TTC549 (cell line): Measurements from ENCODE around the gene MICAL2.

Source experiments
- FAIRE-seq: peaks from 2 replicates; lab custom pipeline; 2012; peaks lifted over from hg19 to GRCh38; lab: Jason Lieb, UNC

Gene MICAL2

DNA sequence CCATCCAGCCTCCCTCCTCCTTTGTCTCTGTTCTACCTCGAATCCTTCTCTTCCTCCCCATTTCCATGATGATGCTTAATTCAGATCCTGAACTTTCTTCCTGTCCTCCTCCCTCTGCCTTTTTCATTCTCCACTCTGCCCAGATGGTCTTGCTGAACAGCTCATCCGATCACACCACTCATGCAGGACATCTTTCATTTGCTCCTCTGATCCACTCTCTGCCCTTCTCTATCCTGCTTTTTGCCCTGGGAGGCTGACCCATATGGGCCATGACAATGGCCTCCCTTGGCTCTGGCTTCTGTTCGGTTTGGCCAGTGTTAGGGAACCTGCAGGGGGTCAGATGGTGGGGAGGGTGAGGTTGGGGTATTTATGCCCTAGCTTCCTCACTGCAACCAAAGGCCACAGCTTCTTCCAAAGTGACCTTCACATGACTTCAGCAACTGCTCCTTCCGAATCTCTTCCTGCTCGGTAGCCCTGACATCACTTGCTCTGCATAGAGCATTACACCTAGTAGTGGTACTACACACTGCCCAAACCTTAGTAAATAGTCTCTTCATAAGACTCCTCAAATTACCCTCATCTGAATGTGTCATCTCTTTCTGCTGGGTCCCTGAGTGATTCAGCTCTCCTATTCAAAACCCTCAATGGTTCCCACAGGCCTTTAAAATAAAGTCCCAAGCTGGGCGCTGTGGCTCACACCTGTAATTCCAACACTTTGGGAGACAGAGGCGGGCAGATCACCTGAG is 32.7 kb upstream of the MICAL2 start:
- FAIRE-seq = no peak

DNA sequence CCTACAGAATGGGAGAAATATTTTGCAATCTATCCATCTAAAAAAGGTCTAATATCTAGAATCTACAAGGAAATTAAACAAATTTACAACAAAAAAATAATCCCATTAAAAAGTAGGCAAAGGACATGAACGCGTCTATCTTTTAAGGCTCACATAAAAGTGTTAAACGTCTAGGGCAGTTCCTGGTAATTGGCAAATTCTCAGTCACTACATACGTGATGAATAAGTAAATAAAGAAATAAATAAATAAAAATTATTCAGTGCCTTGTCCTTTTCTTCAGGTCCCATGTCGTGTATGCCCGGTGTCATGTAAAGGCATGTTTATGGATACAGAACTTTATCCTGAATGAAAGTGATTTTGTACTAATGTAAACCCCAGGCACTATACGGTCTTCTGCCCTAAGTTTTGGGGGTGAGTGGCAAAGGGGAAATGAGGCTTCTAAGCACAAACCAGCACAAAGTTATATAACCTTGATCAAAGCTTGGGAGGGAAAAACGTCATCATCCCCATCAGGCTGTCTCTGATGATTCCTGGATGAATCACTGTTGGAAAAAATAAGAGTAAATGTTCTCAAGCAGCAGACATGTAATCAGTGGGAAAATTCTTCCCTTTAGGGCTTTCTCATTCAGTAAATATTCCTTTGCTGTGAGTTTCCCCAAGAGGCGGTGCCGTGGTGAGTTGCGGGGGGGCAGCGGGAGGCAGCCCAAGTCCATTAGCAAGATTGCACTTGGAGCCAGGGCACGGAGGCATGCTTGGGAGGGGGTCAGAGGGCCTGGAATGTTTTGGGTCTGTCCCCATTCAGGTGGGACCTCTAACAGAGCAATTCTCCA is 30.4 kb upstream of the MICAL2 start:
- FAIRE-seq = peak; percentile 22

DNA sequence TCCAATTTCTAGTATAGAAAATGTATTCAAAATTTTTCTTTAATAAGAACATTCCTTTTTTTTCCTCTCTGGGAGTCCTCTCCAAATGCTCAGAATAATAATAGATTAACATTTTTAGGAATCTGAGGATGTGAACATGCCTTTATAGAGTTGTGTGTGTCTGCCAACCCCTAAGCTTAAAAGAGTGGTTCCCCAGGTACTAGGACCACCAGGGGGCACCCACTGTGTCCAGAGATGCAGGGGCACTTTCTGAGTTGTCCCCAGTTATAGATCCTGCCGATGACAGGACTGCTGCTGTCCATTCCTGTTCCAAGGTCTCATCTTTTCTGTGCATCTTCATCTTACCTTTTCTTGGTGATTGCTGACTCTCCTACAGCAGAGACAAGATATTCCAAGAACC is 27.0 kb upstream of the MICAL2 start:
- no peak for FAIRE-seq

DNA sequence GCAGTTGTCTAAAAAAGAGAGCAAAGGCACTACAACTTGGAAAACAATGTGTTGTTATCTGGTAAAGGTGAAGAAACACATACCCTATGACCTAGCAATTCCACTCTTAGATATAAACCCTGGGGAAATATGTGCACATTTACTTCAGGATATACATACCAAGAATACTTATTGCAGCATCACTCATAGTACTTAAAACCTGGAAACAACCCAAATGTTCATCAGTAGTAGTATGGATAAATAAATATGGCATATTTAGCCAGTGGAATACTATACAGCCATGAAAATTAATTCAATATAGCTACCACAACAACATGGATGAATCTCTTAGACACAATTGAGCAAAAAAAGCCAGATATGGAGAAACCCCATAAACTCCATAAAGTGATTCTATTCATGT is 26.1 kb upstream of the MICAL2 start:
- FAIRE-seq = no peak

DNA sequence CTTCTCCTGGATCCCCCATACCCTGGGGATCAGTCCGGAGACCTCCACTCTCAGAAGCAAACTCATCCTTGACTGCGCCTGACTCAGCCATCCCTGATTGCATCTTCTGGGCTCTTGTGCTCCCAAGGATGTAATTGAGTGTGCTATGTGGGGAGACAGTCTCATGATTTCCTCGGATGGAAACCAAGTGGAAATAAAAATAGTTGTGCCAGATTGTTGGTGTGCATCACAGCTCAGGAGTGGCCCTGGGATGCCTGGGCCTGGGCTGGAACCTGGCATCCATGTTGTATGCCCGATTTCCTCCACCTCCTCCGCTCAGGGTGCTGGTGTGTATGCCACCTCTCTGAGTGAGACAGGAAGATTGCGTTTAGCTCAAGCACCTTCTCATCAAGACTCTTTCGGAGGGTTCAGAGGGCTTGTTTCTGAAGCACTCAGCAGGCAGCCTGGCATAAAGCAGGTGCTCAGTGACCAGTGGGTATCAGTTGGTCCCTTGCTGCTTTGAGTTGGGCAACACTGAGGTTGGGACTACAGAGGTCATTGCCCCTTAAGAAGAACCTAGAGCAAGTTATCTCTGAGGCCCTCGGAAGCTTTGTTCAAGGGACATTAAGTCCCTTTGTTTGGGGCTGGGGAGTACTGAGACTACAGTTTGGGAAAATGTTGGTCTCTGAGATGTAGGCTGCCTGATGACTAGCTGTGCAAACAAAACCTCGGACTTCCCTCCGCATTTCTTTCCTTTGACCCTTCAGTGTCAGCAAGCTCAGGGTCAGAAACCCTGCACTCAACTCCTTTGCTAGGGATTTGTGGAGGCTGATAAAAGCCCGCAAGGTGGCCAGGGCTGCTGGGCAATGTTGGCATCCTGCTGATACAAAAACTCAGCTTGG is 24.8 kb upstream of the MICAL2 start:
- FAIRE-seq = no peak

DNA sequence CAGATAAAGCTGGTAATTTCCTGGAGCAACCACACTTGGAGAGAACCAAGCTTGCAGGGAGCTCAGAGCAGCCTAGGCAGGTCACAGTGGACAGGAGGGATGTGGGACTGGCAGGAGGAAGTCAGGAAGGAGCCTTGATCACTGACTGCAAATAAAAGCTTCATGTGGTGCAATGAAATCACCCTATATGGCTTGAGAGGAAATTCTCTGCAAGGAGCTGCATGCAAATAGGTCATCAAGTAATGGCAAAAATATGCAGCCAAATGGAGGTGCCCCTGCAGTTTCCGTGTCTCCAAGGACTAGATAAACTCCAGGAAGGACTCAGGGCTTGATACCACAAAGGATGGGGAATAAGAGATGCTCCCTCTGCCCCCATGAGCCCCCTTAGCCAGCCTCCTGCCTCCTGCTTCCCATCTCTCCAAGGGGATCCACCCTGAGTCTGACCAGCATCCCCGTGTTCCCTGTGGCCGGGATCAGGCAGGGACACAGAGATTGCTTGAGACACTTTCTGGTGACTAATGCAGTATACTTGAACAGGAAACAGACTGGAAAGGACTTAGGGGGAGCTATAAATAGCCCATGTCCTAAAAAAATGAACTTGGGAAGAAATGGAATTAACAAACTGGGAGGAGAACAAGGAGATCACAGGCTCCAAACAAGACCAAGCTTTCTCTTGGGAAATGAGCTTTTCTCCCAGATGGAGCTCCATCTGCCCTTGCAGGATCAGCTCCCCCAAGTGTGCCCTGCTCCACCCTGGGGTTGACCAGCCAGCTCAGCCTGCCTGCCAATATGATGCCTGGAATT is 23.9 kb upstream of the MICAL2 start:
- FAIRE-seq = no peak

DNA sequence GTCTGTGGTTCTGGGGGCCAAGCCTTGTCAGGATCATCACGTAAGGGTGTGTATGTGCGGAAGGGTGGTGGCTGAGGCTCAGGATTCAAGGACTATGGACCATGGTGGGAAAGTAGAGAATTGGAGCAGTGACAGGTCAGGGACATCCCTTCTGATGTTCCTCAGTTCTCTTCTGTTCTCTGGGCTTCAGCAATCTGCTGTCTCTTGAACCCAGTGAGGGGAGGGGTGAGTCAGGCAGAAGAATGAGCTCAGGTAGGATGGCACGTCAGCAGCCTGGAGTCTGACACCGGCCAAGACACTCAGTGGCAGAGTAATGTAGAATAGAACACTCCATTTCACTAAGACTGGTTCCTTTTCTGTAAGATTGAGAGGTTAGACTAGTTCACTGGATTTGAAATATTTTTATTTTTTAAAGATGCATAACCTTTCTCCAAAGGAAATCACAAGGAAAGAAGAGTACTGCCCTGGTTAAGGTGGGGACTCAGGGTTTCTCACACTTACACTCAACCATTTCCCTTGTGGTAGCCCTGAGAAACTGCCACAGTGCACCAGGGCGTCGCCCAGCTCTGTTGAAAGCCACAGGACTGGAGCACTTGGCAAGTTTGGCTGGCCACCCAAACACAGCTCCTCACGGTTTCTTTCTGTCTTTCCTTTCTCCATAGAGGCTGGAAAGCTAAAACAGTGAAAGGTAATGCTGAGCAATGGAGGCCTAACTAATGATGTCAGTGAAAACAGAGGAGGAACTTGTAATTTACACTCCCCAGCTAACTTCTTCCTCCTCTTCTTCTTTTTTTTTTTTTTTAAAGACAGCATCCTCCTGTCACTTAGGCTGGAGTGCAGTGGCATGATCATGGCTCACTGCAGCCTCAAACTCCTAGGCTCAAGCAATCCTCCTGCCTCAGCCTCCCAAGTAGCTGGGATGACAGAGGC is 23.1 kb upstream of the MICAL2 start:
- FAIRE-seq = no peak

DNA sequence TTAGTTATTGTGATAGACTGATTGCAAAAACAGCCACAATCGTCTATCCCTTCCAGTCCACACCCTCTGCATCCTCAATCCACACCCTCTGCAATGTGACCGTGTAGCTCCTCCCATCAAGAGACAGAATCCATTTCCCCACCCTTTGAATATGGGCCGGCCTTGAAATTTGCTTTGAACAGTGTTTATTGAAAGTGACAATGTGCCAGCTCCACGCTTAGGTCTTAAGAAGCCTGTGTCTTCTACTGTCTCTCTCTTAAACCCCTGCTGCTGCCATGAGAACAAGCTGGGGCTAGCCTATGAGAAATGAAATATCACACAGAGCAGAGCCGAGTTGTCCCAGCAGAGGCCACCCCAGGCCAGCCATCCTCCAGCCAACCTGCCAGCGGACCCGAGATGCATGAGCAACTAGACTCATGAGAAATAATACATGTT is 22.3 kb upstream of the MICAL2 start:
- no peak for FAIRE-seq

DNA sequence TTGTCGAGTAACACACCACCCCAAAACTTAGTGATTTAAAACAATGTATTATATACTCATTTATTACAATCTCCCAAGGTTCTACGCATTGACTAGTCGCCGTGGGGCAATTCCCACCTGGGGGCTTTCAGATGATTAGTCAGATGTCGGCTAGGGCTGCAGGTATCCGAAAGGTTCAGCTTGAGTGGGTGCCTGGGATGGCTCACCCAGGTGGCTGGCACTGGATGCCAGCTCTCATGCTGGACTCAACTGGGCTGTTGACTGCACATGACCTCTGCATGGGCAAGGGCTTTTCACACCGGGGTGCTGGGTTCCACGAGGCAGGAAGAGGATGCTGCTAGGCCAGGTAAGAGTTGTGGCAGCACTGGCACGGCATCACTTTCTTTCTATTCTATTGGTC is 21.9 kb upstream of the MICAL2 start:
- no peak for FAIRE-seq

DNA sequence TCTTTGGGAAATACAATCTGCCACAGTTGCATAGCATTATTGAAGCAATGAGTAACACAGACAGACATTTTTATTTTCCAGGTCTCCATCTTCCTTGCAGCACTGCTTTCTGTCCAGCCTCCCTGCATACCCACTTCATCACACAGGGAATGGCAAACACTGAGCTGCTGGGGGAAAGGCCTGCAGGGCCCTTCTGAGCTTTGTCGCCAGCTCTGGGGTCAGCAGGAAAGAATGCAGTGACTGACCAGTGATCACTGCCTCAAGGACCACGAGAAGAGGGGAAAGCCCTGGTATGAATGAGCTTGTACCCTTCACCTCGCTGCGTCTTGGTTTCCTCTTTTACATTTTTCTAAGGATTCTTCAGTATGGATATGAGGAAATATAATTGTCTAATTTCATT is 21.3 kb upstream of the MICAL2 start:
- no peak for FAIRE-seq

DNA sequence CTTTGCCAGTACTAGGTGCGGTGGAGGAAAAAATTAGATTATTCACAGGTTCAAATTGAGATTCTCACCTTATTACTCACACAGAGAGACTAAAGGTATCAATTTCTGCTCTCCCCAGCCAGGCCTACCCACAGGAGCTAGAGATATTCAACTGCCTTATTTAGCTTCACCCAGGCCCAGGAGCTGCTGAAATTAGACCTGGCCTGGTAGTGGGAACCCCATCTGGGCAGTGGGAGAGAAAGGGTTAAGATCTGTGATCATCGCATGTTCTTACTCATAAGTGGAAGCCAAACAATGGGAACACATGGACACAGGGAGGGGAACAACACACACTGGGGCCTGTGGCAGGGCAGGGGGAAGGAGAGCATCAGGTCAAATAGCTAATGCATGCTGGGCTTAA is 20.9 kb upstream of the MICAL2 start:
- FAIRE-seq = no peak

DNA sequence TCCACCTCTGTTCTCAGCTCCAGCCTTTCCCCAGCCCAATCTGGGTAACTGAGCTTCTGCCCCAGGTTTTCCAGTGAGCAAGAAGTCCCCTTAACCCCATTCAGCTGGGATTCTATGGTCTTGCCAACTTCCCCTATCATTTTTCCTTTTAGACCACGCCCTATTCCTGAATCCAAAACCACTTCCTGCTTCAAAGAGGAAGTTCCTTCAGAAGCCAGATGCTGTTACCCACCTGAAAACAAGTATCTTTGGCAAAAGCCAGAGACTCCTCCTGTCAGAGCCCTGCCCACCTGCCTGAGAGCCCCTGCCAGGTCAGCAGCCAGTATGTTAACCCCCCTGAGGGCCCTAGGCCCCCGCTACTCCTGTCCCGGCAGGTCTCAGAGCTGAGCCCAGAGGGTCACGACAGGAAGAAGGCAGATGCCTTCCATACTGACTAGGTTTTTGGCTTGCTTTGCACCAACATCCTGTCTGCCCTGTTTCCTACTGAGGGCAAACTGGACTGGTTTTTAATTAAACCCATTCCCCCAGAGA is 20.3 kb upstream of the MICAL2 start:
- FAIRE-seq = no peak

DNA sequence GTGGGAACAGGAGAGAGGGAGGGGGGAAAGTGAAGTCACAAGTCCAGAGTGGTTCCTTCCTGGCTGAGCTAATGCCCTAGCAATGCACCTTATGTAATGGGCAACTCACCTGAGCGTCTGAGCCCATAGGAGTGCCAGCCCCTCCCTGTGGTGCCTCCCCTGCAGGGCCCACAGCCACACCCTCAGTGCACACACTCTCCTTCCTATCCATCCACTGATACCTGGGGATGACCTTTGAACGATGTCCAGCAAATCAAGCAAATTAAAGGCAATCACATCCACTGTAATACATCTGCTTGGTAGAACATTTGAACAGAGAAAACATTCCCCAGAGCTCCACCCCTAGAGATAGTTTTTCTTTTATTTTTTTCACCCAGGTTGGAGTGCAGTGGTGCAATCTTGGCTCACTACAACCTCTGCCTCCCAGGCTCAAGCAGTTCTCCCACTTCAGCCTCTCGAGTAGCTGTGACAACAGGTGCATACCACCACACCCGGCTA is 19.6 kb upstream of the MICAL2 start:
- no peak for FAIRE-seq

DNA sequence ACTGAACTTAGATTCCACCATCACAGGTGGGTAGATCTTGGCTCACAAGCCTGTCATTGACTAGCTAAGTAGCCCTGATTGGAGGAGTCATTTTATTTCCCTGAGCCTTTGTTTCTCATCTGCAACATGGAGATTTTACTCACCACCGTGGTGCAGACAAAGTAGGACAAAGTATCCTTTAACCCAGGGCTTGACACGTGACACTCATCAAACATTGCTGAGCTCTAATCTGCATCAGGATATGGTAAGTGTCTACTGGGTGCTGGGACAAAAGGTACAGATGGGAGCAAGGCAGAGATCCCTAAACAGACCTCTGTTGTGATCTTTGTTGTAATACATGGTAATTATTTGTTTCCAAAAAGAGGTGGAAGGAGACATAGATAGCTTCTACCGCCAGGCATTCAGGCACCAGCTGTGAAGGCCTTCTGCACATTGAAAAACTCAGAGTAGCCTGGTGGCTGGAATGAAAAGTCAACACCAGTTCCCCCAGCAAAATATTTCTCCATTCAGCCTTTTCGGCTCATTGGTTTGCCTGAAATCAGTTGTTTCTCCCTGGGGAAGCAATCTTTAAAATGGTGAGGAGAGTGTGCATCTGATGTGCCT is 18.3 kb upstream of the MICAL2 start:
- no peak for FAIRE-seq

DNA sequence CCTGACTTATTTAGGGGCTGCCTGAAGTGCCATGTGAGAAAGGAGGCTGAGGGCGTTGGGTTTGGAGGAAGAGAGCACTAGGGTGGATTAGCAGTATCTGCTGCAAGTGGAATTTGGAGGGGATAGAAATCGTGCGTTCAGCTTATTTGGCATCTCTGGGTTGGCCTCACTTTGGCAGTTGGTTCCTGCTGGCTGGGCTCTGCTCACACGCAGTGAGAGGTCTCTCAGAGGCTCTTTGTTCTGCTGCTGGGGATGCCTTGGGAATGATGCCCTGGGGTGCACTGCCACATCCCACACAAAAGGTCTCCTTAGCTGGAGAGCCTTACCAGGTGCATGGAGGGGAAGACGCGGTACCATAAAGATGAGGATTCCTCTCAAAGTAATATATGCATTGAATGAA is 17.7 kb upstream of the MICAL2 start:
- no peak for FAIRE-seq

DNA sequence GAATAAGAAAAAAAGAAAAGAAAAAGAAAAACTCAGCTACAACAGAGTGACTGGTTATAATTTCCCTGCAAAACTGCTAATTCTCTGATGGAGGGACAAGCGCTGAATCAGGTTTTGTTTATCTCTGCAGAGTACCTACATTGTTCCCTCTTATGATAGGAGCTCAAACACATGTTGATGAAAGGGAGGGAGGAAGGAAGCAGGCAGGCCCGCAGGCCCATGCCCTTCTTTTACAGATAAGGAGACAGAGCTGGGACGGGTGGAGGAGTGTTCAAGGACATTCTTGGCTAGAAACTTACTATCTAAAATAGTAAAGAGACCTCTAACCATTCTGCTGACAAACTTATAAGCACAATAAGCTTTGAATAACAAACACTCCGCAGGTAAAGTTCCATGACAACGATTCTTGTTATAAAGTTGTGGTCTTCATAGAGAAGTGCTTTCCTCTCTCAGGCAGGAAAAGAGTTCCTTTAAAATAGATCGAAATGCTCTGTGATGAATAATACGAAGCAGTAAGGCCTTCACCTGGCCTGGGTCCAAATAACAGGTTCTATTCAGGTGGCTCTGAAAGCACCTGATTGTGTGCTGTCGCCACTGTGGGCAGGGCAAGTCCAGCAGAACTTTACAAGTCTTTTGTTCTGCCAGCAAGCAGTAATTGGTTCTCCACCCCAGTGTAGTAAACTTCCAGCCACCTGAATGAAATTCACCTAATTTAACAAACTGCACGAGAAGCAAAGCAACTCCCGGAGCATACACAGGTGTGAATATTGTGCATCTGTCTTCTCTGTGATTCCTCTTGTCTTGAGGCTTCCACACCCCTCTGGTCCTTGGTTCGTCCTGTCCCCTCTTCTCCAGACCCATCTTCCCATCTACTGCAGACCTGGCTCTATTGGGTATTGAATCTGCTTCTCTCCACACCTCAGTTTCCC is 15.3 kb upstream of the MICAL2 start:
- no peak for FAIRE-seq

DNA sequence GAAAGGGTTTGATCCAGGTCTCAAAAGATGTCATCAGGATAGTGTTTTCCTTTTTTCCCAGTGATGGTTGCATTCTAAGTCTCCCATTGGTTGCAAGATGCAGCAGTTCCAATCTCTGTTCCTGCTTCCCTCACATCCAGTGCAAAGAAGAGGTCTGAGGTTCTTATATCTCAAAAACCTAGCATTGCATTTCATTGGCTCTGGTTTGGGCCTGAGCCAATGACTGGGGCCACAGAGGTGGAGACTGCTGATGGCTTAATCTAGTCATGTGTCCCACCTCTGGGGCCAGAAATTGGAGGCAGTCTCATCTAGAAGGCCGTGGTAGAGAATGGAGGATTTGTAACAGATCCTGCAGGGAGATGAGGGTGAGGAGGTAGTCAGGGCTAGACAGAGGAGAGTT is 13.2 kb upstream of the MICAL2 start:
- no peak for FAIRE-seq

DNA sequence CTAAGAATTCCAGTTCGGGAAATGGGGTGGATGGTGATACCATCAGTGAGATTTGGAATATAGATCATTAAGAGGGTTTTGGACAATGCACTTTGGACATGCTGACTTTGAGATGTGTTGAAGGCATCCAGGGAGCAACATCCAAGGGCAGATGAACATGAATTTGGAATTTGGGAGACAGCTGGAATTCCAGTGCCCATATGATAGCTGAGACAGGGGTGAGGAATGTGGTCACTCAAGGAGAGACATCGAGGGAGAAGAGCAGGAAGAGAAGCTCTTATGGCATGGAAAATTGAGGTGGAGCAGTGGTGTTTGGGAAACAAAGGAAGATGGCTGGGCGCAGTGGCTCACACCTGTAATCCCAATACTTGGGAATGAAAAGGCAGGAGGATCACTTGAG is 11.8 kb upstream of the MICAL2 start:
- FAIRE-seq = no peak
